Skeletal muscle tissue (tissue), 4 donors: ENCODE measurements around the gene MAP3K10. TPM values are rescaled to one million over a fixed set of nuclear protein-coding genes. Genes with fewer than 3 reads are reported as not detected.

Experiments
- H3K27ac ChIP-seq: one replicate; pipeline ENCODE4 v1.7.0; 2013; ENCODE audit warnings: mild to moderate bottlenecking, low read depth, low read length, inconsistent platforms
- H3K27me3 ChIP-seq, 3 donors: one replicate each; pipeline ENCODE4 v1.7.0; 2013; ENCODE audit warnings: low read length in 3 of 3; ENCODE audit not compliant: control insufficient read depth in 3 of 3, insufficient read depth in 3 of 3
- H3K36me3 ChIP-seq, 3 donors: one replicate each; pipeline ENCODE4 v1.7.0; 2013; ENCODE audit warnings: low read length in 3 of 3; ENCODE audit not compliant: control insufficient read depth in 3 of 3, insufficient read depth in 3 of 3
- H3K4me1 ChIP-seq, 3 donors: one replicate each; pipeline ENCODE4 v1.7.0; 2013; ENCODE audit warnings: low read length in 3 of 3, mild to moderate bottlenecking in 3 of 3; ENCODE audit not compliant: control insufficient read depth in 3 of 3, insufficient read depth in 3 of 3
- H3K4me3 ChIP-seq, 3 donors: one replicate each; pipeline ENCODE4 v1.7.0; 2013; ENCODE audit warnings: low read length in 3 of 3
- H3K9ac ChIP-seq, 3 donors: one replicate each; pipeline ENCODE4 v1.7.0; 2013; ENCODE audit warnings: low read length in 3 of 3, mild to moderate bottlenecking in 3 of 3, moderate library complexity in 2 of 3, low read depth in 1 of 3
- H3K9me3 ChIP-seq, 3 donors: one replicate each; pipeline ENCODE4 v1.7.0; 2013; ENCODE audit warnings: low read length in 3 of 3; ENCODE audit not compliant: control insufficient read depth in 3 of 3
- total RNA-seq: library from RNA; depleted of rRNA; stranded (reverse); fragments of >200 nt; gene quantifications from one replicate; pipeline ENCODE4 v1.2.3, GENCODE V29; 2014
- donor health status: Osteomylitis.

The MAP3K10 gene
- total RNA-seq, 1 donor from 2014 or later = 3.1 TPM

DNA sequence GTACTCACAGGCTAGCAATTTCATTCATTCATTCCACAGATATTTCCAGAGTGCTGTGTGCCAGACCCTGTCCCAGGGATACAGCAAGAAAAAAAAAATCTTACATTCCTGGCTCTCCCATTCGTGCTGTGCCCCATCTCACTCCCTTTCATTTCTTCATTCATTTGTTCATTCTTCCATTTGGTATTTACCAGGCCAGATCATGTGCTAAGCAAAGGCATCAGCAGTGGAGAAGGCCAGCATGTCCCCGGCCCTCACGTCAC is 2.3 kb downstream of the MAP3K10 start:
- H3K9me3 ChIP-seq = no peaks in the 10 kb centered on the region
- no peak overlapping the region for H3K27ac ChIP-seq
- no peak overlapping the region for H3K4me3 ChIP-seq
- H3K4me1 ChIP-seq = peaks cover 10 to 18% (median 14%) of the 10 kb centered on the region in 3 donors
- peaks cover 0 to 4% (median 2%) of the 10 kb centered on the region in 3 donors for H3K36me3 ChIP-seq
- H3K9ac ChIP-seq = no peak overlapping the region
- no peaks in the 10 kb centered on the region for H3K27me3 ChIP-seq

DNA sequence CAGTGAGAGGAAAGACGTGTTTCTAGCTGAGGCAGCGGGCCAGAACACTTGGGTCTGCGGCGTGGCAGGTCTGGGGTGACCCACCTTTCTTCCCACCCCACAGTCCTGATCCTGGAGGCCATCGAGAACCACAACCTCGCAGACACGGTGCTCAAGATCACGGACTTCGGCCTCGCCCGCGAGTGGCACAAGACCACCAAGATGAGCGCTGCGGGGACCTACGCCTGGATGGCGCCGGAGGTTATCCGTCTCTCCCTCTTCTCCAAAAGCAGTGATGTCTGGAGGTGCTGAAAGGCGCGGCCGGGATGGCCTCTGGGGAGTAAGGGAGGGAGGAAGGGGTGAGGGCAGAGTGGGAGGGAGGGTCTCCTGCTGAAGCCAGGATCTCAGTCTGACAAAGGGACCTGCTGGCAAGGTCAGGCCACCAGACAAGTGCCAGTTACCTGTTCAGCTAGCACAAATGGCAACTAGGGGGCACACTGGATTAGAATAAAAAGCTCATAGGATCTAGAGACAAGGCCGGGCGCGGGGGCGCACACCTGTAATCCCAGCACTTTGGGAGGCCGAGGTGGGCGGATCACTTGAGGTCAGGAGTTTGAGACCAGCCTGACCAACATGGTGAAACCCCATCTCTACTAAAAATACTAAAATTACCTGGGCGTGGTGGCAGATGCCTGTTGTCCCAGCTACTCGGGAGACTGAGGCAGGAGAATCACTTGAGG is 7.2 kb downstream of the MAP3K10 start:
- H3K9me3 ChIP-seq = no peaks in the 10 kb centered on the region
- H3K27me3 ChIP-seq = no peaks in the 10 kb centered on the region
- H3K36me3 ChIP-seq = peaks cover 3 to 15% (median 8%) of the 10 kb centered on the region in 3 donors
- no peak overlapping the region for H3K4me3 ChIP-seq
- H3K27ac ChIP-seq = no peak overlapping the region
- H3K9ac ChIP-seq = no peak overlapping the region
- H3K4me1 ChIP-seq = peaks cover 0 to 3% (median 0%) of the 10 kb centered on the region in 3 donors

DNA sequence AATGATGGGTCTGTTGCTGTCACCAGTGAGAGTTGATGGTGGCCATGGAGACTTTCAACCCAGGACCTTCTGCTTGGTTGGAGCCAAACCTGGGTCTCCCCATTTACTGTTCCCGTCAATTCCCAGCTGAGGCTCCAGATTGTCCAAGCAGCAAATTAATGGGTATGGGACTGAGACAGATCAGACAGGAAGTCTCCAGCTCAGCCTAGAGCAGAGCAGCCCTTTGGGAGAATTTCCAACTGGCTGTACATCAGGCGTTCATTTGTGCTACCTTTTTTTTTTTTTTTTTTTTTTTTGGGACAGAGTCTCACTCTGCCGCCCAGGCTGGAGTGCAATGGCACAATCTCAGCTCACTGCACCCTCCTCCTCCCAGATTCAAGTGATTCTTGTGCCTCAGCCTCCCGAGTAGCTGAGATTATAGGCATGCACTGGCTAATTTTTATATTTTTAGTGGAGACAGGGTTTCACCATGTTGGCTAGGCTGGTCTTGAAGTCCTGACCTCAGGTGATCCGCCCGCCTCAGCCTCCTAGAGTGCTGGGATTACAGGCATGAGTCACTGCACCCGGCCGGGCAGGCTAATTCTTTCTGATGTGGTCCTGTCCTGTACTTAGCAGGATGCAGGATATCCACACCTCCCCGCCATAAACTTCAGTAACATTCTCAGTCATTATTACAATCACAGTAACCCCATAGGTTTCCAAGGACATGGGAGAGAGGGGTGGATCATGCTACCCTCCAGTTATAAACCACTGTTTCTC is 9.3 kb downstream of the MAP3K10 start:
- H3K9me3 ChIP-seq = no peaks in the 10 kb centered on the region
- H3K36me3 ChIP-seq = peaks cover 11 to 32% (median 19%) of the 10 kb centered on the region in 3 donors
- H3K27me3 ChIP-seq = no peaks in the 10 kb centered on the region
- H3K9ac ChIP-seq = no peak overlapping the region
- H3K27ac ChIP-seq = no peak overlapping the region
- no peaks in the 10 kb centered on the region for H3K4me1 ChIP-seq
- no peak overlapping the region for H3K4me3 ChIP-seq

DNA sequence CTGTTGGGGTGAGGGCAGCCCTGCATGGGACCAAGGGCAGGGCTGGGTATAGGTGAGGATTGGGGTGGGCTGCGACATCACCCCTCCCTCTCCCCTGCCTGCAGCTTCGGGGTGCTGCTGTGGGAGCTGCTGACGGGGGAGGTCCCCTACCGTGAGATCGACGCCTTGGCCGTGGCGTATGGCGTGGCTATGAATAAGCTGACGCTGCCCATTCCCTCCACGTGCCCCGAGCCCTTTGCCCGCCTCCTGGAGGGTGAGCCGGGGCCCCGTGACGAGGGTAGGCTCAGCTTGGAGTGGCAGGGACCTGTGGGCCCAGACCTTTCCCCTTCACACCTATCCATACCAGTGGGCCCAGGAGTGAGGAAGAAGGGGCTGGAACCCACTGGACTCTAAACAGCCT is 13.2 kb downstream of the MAP3K10 start:
- H3K36me3 ChIP-seq = peaks cover 17 to 35% (median 28%) of the 10 kb centered on the region in 3 donors
- H3K27ac ChIP-seq = no peak overlapping the region
- no peak overlapping the region for H3K9ac ChIP-seq
- no peaks in the 10 kb centered on the region for H3K9me3 ChIP-seq
- H3K27me3 ChIP-seq = no peaks in the 10 kb centered on the region
- no peaks in the 10 kb centered on the region for H3K4me1 ChIP-seq
- H3K4me3 ChIP-seq = no peak overlapping the region

DNA sequence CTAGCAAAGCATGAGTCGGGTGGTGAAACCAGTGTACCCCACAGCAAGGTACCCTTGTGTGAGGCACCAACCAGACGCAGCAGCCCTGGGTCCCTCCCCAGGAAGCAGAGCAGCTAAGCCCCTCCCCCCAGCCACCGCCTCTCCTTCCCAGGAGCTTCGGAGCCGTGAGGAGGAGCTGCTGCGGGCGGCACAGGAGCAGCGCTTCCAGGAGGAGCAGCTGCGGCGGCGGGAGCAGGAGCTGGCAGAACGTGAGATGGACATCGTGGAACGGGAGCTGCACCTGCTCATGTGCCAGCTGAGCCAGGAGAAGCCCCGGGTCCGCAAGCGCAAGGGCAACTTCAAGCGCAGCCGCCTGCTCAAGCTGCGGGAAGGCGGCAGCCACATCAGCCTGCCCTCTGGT is 14.5 kb downstream of the MAP3K10 start:
- Histone ChIP-seq H3K4me3 (no peak overlapping the region), H3K9me3 (no peaks in the 10 kb centered on the region), H3K27me3 (no peaks in the 10 kb centered on the region), H3K4me1 (no peaks in the 10 kb centered on the region), H3K27ac (no peak overlapping the region), H3K9ac (no peak overlapping the region), H3K36me3 (peaks cover 20 to 34% (median 32%) of the 10 kb centered on the region in 3 donors)

DNA sequence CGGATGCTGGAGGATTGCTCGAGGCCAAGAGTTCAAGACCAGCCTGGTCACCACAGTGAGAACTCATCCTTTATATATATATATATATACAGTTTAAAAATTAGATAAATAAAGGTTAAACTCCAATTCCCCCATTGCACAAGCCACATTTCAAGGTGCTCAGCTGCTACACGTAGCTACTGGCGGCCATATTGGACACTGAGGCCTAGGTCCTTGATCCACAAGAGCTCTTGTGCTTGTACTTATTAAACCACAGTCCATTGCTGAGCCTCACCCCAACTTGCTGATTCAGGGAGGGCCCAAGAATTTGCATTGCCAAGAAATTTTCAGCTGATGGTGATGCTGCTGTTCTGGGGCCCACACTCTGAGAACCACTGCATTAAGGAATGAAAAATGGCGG is 17.4 kb downstream of the MAP3K10 start:
- Histone ChIP-seq H3K9ac (no peak overlapping the region), H3K36me3 (peaks cover 19 to 35% (median 33%) of the 10 kb centered on the region in 3 donors), H3K4me1 (no peaks in the 10 kb centered on the region), H3K27me3 (no peaks in the 10 kb centered on the region), H3K9me3 (no peaks in the 10 kb centered on the region), H3K4me3 (no peak overlapping the region), H3K27ac (no peak overlapping the region)

DNA sequence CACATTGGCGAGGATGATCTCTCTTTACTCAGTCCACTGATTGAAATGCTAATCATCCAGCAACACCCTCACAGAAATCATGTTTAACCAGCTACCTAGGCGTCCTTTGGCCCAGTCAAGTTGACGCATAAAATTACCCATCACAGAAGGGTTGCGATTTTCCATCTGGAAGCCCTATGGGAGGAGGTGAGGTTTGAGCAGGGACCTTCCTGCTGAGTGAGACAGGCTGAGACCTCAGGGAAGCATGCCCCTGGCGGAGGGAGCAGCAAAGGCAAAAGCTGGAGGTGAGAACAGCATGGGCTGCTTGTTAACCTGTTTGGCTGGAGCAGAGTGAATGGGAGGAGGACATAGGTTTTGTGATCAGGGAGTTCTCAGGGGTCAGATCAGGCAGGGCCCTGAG is 19.7 kb downstream of the MAP3K10 start:
- no peak overlapping the region for H3K9ac ChIP-seq
- no peaks in the 10 kb centered on the region for H3K4me1 ChIP-seq
- no peaks in the 10 kb centered on the region for H3K9me3 ChIP-seq
- H3K4me3 ChIP-seq = no peak overlapping the region
- H3K27ac ChIP-seq = no peak overlapping the region
- peaks cover 13 to 21% (median 16%) of the 10 kb centered on the region in 3 donors for H3K36me3 ChIP-seq
- H3K27me3 ChIP-seq = peaks cover 0 to 3% (median 3%) of the 10 kb centered on the region in 3 donors

DNA sequence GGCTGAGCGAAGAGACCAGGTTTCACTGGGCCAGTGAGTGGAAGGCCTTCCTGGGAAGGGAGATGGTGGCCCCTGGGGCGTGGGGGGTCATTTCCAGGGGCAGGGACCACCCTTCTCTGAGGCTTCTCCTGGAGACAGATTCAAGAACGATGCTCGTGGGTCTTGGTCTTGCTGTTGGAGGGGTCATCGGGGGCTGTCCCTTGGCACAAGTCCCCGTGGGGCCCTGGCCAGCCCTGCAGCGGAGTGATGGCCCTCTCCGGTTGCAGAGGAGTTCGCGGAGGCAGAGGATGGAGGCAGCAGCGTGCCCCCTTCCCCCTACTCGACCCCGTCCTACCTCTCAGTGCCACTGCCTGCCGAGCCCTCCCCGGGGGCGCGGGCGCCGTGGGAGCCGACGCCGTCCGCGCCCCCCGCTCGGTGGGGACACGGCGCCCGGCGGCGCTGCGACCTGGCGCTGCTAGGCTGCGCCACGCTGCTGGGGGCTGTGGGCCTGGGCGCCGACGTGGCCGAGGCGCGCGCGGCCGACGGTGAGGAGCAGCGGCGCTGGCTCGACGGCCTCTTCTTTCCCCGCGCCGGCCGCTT is 22.1 kb downstream of the MAP3K10 start:
- H3K4me1 ChIP-seq = peaks cover 0 to 15% (median 7%) of the 10 kb centered on the region in 3 donors
- H3K9ac ChIP-seq = no peak overlapping the region
- H3K9me3 ChIP-seq = no peaks in the 10 kb centered on the region
- H3K36me3 ChIP-seq = peaks cover 13 to 16% (median 13%) of the 10 kb centered on the region in 3 donors
- H3K27me3 ChIP-seq = peaks cover 23 to 25% (median 25%) of the 10 kb centered on the region in 3 donors
- no peak overlapping the region for H3K27ac ChIP-seq
- no peak overlapping the region for H3K4me3 ChIP-seq

DNA sequence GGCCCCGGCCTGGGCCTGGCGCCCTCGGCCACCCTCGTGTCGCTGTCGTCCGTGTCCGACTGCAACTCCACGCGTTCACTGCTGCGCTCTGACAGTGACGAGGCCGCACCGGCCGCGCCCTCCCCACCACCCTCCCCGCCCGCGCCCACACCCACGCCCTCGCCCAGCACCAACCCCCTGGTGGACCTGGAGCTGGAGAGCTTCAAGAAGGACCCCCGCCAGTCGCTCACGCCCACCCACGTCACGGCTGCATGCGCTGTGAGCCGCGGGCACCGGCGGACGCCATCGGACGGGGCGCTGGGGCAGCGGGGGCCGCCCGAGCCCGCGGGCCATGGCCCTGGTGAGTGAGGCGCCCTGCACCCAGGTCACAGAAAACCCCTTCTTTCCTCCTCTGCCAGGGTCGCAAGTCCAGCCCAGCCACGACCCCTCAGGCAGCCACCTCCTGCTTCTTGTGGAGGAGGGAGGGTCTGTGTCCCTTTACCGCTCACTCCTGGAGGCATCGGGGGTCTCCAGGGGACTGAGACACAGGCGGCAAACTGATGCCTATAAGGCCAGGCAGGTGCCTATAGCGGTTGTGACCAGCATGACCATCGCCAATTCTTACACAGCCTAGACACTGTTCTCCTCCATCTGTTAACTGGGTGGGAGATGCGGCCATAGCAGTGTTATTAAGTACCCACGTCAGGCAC is 22.8 kb downstream of the MAP3K10 start:
- H3K27me3 ChIP-seq = peaks cover 23 to 32% (median 28%) of the 10 kb centered on the region in 3 donors
- peaks cover 0 to 15% (median 7%) of the 10 kb centered on the region in 3 donors for H3K4me1 ChIP-seq
- no peak overlapping the region for H3K9ac ChIP-seq
- H3K27ac ChIP-seq = no peak overlapping the region
- H3K4me3 ChIP-seq = no peak overlapping the region
- H3K36me3 ChIP-seq = peaks cover 8 to 15% (median 11%) of the 10 kb centered on the region in 3 donors
- no peaks in the 10 kb centered on the region for H3K9me3 ChIP-seq
